Ishikawa (cell line): Measurements from ENCODE around the gene TMEM51.

Experiments used
- CEBPB ChIP-seq: IDR thresholded peaks from 2 replicates; pipeline ENCODE4 v1.6.1; 2012
- CREB1 ChIP-seq: IDR thresholded peaks from 2 replicates; pipeline ENCODE4 v1.6.1; 2012; ENCODE audit warnings: low read depth
- EGR1 ChIP-seq: IDR thresholded peaks from 2 replicates; pipeline ENCODE4 v1.6.1; 2012
- EP300 ChIP-seq: IDR thresholded peaks from 2 replicates; pipeline ENCODE4 v1.6.1; 2012; ENCODE audit warnings: borderline replicate concordance
- FOXM1 ChIP-seq: IDR thresholded peaks from 2 replicates; pipeline ENCODE4 v1.6.1; 2012; ENCODE audit warnings: low read depth, borderline replicate concordance
- NFIC ChIP-seq: IDR thresholded peaks from 2 replicates; pipeline ENCODE4 v1.6.1; 2012
- RAD21 ChIP-seq: IDR thresholded peaks from 2 replicates; pipeline ENCODE4 v1.6.1; 2012; ENCODE audit warnings: low read depth
- TAF1 ChIP-seq: IDR thresholded peaks from 2 replicates; pipeline ENCODE4 v1.6.1; 2012; ENCODE audit warnings: low read depth, mild to moderate bottlenecking
- TCF12 ChIP-seq: IDR thresholded peaks from 2 replicates; pipeline ENCODE4 v1.6.1; 2012; ENCODE audit warnings: low read depth
- TEAD4 ChIP-seq: IDR thresholded peaks from 2 replicates; pipeline ENCODE4 v1.6.1; 2012
- YY1 ChIP-seq: IDR thresholded peaks from 2 replicates; pipeline ENCODE4 v1.6.1; 2012; ENCODE audit warnings: low read depth
- ZBTB7A ChIP-seq: IDR thresholded peaks from 2 replicates; pipeline ENCODE4 v1.6.1; 2012; ENCODE audit warnings: low read depth
- TF ChIP-seq, protein P1 (sequence below): IDR thresholded peaks from 2 replicates; pipeline ENCODE4 v1.6.1; 2012
- TF ChIP-seq, protein P2 (sequence below): IDR thresholded peaks from 2 replicates; pipeline ENCODE4 v1.6.1; 2012; ENCODE audit warnings: low read depth, mild to moderate bottlenecking
- TF ChIP-seq, protein P3 (sequence below): IDR thresholded peaks from 2 replicates; pipeline ENCODE4 v1.6.1; 2012

Gene TMEM51

DNA sequence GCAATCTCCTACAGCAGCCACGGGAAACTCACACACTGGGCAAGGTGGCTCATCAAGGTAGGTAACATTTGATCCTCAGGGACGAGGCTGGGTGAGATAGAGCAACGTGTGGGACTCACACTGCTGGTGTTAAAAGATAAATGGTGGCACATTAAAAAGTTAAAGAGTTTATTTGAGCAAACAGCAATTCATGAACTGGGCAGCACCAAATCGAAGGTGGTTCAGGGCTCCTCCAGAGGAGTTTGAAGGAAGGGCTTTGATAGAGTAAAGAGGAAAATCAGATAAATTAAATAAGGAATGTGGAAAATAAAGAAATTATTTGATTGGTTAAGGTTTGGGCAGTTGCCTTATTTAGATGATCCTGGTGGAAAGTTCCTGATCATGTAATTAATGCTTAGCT, 23.6 kb upstream of the TMEM51 start:
- TF ChIP-seq ZBTB7A: no peak

DNA sequence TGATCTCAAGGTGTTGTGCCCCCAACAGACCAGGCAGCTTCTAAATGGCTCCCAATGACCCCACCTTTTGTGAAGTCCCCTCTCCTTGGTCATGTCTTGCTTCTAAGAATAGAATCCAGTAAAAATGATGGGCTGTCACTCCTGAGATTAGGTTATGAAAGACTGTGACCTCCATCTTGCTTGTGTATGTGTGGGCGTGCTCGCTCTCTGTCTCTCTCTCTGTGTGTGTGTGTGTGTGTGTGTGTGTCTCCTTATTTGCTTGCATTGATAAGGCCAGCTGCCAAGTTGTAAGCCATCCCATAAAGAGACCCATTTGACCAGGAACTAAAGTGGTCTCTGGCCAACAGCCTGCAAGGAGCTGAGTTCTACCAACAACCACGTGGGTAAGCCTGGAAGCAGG, 22.9 kb upstream of the TMEM51 start:
- TF ChIP-seq TEAD4: no peak

DNA sequence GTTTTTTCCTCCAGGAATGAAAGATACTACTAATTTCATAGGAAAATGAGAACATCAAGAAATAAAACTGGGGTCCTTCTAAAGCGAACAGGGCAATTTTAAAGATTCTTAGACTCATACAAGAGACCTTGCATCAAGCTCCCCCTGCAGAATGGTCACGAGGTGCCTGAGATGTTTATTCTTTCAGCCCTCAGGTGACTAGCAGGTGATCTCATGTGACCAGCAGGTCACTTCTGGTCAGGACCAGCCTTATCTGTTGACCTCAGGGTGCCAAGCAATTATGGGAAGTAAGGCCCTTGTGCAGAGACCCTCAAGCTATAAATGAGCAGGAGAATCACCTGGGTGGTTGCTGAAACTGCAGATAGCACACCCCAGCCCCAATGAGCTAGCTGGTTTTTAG, 20.6 kb upstream of the TMEM51 start:
- TF ChIP-seq TAF1 (no peak), YY1 (no peak), EGR1 (no peak), RAD21 (no peak), EP300 (no peak)

DNA sequence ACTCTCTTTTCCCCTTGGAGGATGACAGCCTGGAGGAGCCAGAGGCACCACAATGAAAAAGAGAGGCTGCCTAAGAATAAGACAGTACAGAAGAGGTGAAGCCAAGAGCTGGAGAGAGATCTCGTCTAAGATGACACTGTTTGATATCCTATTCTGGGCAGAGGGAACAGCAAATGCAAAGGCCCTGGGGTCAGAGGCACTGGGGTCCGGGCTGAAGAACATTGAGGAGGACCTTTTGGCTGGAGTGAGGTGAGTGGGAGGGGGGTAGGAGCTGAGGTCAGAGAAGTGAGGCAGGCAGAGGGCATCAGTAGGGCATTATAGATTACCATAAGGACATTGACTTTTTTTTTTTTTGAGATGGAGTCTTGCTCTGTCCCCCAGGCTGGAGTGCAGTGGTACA, 19.3 kb upstream of the TMEM51 start:
- TF ChIP-seq EGR1 (no peak), YY1 (no peak), FOXM1 (no peak), TAF1 (no peak)
- TF ChIP-seq, protein P1, sequence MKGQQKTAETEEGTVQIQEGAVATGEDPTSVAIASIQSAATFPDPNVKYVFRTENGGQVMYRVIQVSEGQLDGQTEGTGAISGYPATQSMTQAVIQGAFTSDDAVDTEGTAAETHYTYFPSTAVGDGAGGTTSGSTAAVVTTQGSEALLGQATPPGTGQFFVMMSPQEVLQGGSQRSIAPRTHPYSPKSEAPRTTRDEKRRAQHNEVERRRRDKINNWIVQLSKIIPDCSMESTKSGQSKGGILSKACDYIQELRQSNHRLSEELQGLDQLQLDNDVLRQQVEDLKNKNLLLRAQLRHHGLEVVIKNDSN: no peak

DNA sequence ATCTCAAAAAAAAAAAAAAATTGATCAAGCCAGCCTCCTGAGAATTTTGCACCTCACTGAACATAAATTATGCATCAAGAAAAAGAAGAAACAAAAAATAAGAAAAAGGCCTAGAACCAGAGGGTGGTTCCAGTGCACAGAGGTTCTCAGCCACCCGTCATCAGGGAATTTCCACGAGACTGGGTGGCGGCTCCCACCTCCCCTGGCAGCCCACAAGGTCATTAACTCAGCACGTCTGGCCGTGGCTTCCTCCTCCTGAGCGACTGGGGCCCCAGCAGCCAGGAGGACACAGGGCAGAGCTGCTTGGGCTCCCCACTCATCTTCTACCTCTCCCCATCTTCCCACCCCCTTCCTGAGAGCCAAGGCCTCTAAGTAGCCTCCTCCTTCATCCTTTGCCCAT, 15.7 kb upstream of the TMEM51 start:
- TF ChIP-seq, protein P2, sequence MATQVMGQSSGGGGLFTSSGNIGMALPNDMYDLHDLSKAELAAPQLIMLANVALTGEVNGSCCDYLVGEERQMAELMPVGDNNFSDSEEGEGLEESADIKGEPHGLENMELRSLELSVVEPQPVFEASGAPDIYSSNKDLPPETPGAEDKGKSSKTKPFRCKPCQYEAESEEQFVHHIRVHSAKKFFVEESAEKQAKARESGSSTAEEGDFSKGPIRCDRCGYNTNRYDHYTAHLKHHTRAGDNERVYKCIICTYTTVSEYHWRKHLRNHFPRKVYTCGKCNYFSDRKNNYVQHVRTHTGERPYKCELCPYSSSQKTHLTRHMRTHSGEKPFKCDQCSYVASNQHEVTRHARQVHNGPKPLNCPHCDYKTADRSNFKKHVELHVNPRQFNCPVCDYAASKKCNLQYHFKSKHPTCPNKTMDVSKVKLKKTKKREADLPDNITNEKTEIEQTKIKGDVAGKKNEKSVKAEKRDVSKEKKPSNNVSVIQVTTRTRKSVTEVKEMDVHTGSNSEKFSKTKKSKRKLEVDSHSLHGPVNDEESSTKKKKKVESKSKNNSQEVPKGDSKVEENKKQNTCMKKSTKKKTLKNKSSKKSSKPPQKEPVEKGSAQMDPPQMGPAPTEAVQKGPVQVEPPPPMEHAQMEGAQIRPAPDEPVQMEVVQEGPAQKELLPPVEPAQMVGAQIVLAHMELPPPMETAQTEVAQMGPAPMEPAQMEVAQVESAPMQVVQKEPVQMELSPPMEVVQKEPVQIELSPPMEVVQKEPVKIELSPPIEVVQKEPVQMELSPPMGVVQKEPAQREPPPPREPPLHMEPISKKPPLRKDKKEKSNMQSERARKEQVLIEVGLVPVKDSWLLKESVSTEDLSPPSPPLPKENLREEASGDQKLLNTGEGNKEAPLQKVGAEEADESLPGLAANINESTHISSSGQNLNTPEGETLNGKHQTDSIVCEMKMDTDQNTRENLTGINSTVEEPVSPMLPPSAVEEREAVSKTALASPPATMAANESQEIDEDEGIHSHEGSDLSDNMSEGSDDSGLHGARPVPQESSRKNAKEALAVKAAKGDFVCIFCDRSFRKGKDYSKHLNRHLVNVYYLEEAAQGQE: no peak

DNA sequence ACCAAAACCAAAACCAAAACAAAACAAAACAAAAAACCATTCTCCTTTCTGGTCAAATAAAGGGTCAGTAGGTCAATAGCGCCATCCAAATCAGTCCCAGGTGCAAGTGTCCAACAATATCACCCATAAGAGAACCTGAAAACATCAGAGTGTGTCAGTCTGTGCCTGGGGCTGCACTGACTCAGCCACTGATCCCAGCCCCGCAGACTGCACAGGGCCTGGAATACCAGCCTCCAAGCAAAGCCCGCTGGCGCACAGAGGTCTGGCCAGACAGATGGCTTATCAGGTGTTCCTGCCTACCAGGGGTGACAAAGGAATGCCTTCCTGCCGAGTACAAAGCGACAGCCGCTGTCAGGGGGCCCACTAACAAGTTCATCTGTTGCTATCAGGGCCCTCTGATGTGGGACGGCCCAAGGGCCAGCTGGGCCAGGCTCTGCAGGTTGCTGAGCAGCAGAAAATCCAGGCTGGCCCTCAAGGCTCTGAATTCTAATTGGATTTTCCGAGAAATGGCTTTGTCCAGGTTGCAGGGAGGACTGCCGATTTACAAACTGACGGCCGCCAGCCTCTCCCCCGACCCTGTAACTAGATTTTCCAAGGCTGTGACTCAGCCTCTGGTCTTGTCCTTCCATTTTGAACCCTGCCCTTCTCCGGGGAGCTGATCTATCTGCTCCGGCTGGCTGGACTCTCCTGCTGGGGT, 13.7 kb upstream of the TMEM51 start:
- TF ChIP-seq TCF12 (peak; percentile 60; the same call in 1 of the 2 replicates), YY1 (no peak), TAF1 (no peak), CEBPB (no peak), NFIC (no peak), EGR1 (no peak), CREB1 (no peak), TEAD4 (0 out of 2 replicates have a peak, but pooled peaks have one; percentile 33), FOXM1 (no peak), ZBTB7A (no peak)
- TF ChIP-seq, protein P1: no peak

DNA sequence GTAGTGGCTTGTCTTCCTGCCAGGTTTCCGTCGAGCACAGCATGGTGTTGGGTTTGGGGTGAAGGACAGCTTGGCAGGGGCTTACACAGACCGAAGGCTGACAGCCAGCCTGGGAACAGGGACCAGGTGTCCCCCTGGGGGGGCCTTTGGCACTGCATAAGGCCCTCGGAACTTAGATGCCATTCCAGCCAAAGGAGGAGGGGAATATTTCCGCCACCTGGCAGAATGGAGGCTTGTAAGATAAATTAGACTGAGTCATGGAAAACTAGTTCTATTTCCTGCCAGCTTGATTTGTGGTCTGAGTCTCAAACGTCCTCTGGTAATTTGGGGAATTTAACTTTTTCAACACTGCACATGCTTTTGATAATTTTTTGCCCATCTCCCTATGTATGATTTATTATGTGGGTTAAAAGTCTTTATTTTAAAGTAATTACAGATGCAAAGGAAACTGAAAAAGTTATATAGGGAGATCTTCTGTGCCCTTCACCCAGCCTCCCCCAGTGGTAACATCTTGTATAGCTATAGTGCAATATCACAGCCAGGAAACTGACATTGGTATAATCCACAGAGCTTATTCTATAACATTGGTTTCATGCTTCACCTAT, 11.5 kb upstream of the TMEM51 start:
- peak; percentile 97 for TF ChIP-seq NFIC
- TF ChIP-seq, protein P2: no peak
- peak; percentile 92 for TF ChIP-seq EP300
- no peak for TF ChIP-seq TAF1
- peak; percentile 99 for TF ChIP-seq TCF12
- TF ChIP-seq YY1: no peak
- peak; percentile 19; the same call in 1 of the 2 replicates for TF ChIP-seq CEBPB
- no peak; the same call in 1 of the 2 replicates for TF ChIP-seq EGR1
- TF ChIP-seq, protein P3, sequence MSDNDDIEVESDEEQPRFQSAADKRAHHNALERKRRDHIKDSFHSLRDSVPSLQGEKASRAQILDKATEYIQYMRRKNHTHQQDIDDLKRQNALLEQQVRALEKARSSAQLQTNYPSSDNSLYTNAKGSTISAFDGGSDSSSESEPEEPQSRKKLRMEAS: peak; percentile 60; the same call in 1 of the 2 replicates
- TF ChIP-seq TEAD4: peak; percentile 72
- peak; percentile 79 for TF ChIP-seq FOXM1

DNA sequence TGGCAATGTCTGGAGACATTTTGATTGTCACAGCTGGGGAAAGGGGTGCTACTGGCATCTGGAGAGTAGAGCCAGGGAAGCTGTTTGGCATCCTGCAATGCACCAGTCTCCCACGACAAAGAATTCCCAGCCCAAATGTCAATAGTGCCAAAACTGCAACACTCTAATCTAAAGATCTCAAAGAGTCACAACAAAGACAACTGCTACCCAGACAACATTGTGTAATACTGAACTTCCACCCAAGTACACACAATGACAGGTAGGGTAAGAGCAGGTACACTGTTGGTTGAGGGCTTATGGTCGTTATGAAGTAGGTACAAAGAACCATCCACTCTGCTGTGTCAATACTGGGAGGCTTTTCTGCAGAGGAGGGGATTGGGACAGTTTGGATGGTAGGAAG, 8.2 kb upstream of the TMEM51 start:
- no peak for TF ChIP-seq TAF1
- TF ChIP-seq TEAD4: no peak
- TF ChIP-seq EGR1: no peak
- TF ChIP-seq, protein P3: no peak
- TF ChIP-seq, protein P2: no peak
- TF ChIP-seq YY1: no peak
- no peak for TF ChIP-seq CREB1
- no peak for TF ChIP-seq RAD21
- TF ChIP-seq CEBPB: no peak
- TF ChIP-seq TCF12: no peak
- no peak for TF ChIP-seq FOXM1
- TF ChIP-seq ZBTB7A: no peak
- no peak for TF ChIP-seq NFIC
- no peak for TF ChIP-seq EP300
- TF ChIP-seq, protein P1: no peak
